GM18858 (cell line): ENCODE measurements around the gene NDUFB8.
A peak's percentile ranks its signal among the peaks of the same experiment; 100 is the strongest.

Experiments
- ATAC-seq: cut with Tn5 transposase; IDR thresholded peaks from one replicate; pipeline ENCODE4 v1.9.1; 2021; ENCODE audit not compliant: unreplicated experiment

The NDUFB8 gene

DNA sequence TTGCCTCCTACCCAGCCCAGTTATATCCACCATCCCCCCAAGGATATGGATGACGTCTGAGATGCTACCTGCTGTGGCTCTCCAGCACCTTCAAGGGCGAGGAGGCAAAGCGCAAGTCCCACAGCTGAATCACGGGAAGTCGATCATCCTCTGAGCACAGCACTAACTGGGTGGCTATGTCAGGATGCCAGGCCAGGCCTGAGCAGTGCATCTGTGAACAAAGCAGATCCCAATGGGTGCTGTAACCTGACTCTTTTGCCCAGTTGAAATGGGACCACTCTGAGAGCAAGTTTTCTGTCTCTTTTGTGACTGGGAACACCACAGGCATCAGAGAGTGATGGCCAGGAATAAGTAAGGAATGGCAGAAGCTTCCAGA lies 22.3 kb downstream of the NDUFB8 start:
- no peak for ATAC-seq

DNA sequence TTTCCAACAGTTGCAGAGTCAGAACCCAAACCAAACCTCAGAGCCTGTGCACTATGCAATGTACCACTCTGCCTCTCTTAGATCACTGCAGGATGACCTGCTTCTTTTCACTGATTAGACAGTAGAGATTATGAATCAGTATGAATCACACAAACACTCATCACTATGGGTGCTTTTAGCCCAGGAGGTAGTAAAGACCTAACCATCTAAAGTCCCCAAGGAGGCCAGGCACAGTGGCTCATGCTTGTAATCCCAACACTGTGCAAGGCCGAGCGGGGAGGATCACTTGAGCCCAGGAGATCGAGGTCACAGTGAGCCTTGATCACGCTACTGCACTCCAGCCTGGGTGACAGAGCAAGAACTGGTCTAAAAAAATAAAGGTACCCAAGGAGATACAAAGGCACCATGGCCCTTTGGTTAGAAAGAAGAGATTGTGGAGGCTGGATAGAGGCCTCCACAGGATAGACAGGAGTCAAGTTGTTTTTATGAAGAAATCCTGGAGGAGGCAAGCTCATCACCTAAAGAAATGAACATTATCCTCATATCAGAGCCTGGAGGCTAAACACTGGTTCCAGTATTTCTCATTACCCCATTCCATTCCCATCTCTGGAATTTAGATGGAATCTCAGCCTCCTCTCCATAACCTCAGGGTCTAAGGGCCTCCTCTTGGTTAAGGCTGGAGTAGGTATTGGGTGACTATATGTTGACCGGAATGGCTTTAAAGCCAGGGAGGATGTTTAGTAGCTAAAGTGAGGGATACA lies 22.9 kb downstream of the NDUFB8 start:
- ATAC-seq = no peak

DNA sequence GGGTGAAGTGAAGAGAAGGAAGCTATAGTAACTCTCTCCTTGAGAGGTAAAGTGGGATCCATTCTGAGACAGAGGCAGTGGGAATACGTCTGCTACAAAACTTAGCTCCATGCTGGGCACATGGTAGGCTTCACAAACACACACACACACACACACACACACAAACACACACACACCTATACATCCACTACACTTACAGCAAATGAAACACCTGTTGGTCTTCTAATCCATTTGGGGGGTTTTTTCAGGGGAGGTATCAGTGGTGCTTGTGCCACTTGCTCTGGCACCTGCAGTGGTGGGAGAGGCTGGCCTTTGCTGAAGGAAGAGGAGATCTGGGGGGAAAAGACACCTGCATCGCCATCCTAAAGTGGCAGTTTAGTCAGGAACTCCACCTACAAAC lies 24.5 kb downstream of the NDUFB8 start:
- ATAC-seq = no peak

DNA sequence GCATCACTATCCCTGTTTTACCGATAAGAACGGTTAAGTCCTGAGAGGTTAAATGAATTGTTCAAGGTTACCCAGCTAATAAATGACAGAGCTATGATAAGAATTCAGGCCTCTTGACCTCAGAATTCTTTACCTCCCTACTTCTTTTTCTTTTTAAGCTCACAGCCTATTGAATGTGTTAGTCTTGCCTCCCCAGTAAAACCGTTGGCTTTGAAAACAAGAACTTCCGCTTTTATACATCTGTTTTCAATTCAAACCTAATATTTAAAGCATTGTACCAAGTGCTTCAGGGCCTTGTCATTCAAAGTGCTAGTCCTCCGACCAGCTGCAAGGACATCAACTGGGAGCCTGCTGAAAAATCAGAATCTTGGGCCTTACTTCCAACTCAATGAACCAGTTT lies 25.6 kb downstream of the NDUFB8 start:
- no peak for ATAC-seq

DNA sequence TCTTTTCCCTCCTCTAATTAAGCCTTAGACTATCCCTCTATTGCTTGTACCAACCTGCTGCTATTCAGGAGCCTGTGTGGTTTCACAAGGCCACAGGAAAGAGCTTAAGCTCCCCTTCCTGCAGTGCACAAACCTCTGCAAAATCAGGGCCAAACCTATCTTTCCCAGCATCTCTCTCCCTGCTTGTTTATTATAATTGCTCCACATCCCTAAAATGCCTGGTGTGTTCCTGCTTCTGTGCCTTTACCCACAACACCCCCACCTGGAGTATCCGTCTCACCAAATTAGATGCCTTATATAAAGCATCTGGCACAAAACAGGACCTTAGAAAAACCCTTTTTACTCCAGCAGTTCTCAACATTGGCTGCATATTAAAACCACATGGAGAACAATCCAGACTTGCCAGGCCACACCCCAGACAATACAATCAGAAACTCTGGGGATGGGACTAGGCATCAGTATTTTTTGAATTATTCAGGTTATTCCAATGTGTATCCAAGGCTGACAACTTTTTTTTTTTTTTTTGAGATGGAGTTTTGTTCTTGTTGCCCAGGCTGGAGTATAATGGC lies 26.7 kb downstream of the NDUFB8 start:
- ATAC-seq = no peak

DNA sequence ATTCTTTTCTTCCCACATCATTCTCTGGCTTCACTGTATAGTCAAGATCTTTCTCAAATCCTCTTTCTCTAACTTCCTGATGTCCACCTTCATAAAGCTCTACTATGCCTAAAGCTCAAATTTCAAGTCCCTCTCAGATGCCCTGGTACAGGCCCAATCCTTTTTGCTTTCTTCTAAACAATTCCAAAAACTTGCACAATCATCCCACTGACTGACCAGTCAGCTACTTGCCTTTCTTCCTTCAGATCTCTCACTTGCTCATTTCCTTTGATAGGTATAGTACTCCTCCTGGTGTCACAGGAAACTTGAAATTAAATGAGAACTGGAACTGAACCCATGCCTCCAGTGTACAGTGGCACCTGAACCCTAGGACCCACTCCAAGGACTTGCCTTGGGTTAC lies 28.2 kb downstream of the NDUFB8 start:
- ATAC-seq = no peak

DNA sequence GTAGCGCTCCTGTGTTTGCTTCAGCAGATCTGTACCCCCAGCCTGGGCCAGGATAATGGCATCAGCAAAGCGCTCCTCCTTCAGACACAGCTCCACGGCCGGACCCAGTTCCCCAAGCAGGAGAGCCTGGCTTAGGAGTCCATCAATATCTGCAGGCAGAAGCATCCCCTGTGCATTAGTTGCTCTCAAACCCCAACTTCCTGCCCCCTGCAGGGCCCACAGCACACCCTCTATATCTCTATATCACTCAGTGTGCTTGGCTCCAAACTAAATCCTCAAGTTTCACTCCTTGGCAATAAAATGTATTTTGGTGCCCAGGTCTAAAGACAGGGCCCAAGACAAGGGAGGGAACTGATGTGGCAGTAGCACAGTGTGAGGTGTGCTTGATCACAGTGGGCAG lies 31.6 kb downstream of the NDUFB8 start:
- ATAC-seq = no peak

DNA sequence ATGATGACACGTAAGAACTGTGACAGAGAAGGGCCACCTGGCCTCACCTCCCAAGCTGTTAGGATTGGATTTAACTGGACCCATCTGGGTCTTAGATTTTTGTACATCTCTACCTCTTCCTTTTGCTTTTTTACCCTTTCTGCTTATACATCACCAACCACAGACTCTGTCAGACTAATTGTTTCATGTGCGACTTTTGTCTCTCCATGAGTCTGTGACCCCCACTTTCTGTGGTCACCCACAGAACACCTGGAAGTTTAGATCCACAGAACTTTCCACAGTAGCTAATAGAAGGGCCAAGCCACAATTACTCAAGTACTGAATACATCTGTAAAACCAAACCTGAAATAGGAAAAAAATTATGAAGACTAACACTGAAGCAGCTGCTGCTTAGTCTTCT lies 33.1 kb downstream of the NDUFB8 start:
- ATAC-seq = no peak

DNA sequence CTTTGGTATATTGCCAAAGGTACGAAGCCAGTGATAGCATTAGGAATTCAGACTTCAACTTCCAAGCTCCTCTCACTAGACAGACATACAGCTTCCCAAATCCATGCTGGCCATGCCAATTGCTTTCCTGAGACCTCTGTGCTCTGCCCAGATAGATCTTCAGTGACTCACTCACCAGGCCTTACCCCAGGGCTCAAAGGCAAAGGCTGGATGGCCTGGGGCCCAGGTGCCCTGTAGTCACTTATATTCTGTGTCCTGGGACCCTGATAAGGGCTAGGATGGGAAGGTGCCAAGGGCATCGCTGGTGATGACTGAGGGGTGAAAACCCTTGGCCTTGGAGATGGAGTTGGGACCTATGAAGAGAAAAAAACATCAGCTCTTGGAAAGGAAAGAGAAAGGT lies 39.1 kb downstream of the NDUFB8 start:
- no peak for ATAC-seq

DNA sequence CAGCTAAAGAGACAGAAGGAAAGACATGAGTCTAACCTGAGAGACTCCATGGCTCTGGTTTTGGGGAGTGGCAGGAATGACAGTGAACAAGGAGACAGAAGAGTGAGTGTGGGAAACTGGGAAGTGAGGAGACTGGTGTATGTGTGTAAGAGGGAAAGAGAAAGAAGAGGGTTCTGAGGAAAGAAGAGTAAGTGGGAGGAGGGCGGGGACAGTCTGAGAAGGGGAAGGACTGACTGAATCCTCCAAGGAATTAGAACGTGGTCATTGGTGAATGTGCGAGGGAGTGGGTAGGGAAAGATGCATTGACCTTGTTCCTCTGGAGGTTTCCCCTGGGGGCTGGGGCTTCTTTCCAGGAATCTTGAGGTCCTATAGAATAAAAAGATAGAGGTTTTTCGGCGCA lies 40.3 kb downstream of the NDUFB8 start:
- ATAC-seq = no peak

DNA sequence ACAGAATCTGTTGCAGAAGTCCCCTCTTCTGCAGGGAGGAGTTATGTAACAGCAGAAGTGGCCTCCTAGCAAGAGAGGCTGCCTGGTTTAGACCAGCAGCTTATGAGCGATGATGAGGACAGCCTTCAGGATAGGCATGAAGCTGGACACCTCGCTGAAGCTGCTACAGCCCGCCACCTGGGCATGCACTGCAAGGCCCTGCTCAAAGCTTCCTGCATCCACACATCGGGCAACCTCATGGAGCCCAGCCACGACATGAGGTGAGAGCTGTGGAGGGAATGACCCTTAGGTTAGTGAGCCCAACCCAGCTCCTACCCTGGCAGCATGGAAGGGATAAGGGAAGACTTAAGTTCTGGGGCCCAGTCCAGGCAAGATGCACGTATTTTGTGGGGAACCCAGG lies 42.1 kb downstream of the NDUFB8 start:
- ATAC-seq = no peak

DNA sequence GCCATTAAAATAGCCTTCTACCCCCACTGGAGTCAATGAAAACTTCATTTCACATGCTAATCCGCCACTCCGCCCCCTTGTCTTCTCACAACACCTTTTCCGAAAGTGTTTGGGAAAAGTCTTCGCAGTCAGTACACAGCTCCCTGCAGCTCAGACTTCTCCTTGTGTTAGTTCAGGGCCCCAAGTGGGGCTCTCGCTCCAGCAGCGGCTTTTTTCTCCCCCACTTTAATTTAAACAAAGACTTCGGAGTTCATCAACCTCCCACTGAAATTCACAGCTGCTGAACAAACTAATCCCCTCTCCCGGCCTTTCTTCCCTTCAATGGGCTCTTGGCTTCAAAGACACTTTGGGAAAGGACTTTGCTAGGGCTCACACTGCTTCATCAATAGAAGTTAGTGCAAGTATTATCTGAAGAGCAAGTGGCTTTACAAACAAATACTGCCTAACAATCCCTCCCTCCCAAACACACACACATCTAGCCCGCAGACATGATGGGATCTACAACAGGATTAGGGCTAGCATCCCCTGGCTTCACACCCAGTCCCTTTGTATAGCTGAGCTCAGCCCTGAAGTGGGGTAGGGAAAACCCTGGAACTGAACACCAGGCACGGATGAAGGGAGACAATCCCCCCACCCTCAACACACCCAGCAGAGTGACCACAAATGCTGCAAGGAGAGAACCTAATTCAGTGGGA lies 43.7 kb downstream of the NDUFB8 start:
- ATAC-seq = no peak

DNA sequence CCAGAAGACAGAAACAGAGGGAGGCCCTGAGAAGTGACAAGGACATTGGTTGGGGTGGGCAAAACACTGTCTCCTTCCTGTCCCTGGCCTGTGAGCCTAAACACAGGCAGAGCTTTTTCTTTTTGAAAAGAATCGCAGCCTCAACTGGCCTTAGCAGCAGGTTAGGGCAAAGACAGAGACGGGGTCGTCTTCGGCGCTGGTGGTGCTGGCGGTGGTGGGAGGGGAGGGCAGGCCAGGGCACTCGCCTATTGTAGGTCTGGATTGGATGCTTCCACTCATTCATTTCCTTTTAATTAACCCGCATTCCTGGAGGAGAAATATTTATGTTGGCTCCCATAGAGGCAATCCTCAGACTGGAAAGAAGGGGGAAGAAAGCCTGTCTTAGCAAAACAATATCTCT lies 44.3 kb downstream of the NDUFB8 start:
- ATAC-seq = no peak

DNA sequence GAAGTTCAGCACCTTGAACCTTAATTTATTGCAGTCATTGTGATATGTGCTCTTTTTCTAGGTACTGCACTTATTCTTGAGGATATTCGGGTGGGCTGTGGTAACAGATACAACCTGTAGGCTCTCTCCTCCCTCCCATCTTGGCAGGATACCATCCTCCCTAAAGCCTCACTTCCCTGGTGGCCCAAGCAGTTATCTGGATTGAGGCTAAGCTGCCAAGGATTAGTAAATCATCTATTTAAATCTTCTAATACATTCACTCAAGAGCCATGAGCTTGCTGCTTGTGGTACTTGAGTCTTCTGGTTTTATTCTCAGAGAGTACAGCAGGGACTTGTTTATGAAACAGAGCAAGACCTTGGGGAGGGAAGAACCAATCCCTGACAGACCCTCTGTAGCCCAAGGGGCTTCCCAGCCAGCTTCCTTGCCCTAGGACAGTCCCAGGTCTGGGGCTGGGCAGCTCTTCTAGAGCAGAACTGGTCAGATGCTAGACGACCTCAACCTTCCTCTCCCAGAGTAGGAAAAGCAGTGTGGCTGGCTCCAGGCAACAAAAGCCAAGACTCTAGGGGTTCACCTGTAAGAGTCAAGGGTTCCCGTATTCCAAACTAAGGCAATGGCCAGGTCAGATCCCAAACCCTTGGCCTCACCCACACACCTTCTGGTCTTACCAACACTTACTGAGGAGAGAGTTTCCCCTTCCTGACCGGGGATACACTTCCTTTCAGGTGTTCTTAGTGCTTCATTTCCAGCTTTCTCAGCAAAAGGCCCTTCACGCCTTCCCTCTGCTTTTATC lies 45.6 kb downstream of the NDUFB8 start:
- ATAC-seq = no peak

DNA sequence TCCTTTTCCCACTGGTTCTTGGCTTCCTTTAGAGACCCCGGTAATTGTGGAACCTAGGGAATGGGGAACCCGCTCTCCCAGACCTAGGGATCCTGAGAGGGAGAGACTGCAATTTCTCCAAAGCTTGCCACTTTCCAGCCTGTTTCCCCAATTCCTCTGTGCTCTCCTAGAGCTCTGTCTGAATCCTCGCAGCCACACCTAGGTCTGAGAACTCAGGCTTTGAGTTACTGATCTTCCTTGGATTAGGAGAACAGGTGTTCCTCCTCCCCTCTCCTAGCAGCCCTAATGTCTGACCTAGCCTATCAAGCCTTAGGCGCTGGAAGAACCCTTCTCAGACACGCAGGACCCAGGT lies 46.9 kb downstream of the NDUFB8 start:
- no peak for ATAC-seq

DNA sequence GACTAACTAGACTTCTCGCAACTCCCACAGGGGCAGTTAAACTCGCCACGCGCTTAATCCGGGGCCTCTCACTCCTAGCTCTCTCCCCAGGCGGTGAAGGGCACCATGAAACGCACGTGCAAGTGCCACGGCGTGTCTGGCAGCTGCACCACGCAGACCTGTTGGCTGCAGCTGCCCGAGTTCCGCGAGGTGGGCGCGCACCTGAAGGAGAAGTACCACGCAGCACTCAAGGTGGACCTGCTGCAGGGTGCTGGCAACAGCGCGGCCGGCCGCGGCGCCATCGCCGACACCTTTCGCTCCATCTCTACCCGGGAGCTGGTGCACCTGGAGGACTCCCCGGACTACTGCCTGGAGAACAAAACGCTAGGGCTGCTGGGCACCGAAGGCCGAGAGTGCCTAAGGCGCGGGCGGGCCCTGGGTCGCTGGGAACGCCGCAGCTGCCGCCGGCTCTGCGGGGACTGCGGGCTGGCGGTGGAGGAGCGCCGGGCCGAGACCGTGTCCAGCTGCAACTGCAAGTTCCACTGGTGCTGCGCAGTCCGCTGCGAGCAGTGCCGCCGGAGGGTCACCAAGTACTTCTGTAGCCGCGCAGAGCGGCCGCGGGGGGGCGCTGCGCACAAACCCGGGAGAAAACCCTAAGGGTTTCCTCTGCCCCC lies 47.4 kb downstream of the NDUFB8 start:
- ATAC-seq = no peak

DNA sequence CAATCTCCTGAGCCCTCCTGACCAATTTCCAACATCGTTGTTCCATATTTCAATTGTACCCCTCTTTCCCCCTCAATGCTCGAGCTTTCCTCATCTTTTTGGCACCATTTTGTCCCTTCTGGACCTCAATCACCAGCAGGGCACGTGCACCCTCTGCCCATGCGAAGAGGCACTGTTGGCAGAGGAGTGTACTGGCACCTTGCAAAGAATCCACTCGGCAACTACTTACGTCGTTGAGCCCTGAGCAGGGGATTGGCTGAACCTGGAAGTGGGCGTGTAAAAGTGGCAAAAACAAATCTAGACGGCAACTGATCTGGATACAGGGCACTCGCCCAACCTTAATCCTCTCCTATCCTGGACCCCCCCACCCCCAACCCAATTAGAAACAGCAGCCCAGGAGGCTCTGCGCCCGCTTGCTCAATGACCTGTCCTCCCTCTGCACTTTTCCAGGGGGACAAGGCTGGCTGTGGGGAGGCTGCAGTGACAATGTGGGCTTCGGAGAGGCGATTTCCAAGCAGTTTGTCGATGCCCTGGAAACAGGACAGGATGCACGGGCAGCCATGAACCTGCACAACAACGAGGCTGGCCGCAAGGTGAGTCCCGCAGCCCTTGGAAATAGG lies 48.1 kb downstream of the NDUFB8 start:
- peak; percentile 97 for ATAC-seq

DNA sequence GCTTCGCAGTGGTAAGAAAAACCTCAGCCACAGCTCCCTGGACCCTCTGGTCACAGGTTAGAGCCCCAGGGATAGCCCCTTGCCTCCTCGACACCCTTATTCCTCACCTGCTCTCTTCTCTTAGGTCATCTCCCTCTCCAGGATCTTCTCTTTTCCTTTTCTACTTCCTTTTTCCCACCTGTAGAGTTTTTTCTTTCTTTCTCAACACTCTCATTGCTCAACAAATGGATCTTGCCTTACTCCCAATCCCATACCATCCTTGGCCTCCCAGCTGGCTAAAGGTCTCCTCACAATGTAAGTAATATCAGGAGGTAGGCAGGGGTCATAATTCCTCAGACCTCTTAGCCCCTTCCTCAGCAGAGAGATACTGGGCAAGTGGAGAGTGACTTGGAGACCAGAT lies 49.7 kb downstream of the NDUFB8 start:
- ATAC-seq = no peak

DNA sequence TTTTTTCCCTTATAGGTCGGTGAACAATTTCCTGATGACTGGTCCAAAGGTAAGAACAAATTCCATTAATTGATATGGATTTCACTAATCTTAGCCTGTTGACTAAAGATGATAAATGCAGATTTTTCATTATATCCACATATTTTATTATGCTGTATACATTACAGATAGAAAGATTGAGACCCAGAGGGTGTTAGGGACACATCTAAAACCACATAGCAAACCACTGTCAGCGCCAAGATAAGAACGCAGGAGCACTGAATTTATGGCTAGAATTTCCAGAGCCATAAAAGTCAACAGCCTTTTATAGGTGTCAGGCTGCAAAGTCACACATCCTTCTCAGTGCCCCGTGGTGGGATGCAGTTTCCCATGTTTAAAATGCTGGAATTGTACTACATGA lies 50.6 kb downstream of the NDUFB8 start:
- no peak for ATAC-seq

DNA sequence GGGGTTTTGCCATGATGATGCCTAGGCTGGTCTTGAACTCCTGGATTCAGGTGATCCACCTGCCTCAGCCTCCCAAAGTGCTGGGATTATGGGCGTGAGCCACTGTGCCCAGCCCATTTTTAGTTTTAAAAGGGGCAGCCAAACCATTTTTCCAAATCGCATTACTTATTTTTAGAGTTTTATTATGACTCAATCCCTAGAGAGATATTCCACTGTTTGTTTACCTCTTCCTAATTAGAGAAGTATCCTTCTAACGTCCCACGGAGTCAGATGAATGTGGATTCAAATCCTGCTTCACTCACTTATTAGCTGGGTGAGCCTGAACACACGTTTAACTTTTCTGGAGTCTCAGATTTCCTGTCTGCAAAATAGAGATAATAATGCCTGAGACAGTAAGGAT lies 51.7 kb downstream of the NDUFB8 start:
- no peak for ATAC-seq
